Measurements from ENCODE around the gene MAMSTR.

Gene MAMSTR

DNA sequence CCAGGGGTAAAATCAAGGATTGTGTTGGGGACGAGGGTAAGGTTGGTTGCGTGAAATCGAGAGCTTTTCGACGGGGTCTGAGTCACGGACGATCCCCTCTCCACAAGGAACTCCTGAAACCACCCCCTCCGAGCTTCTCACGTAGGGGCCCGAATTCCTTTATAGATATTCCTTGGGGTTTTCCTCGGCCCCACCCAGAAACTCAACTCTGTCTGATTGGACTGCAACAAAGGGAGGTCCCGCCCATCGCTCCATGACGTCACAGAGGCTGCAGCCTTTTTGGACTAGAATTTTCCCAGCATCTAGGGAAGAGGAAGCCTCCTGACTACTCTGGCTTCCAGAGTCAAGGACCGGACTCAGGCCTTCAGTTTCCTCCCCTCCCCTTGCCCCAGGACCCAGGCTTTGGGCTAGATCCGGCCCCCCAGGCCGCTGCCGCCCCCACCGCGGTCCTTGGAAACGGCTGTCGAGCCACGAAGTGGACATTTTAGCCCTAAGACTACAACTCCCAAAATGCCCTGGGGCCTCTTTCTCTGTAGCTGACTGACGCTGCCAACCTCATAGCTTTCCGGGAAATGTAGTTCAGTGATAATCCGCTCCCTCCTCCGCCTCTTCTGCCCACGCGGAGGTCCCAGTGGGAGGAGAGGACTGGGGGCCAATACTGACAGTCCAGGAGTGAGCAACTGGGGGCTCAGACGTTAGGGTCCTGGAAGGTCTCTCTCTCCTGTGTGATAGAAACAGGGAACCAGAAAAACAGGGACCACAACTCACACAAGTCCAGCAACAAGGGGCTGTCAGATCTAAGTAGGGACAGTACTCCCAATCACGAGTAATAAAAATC lies 27.4 kb upstream of the MAMSTR start, which contains the start of gene IZUMO1:
Gene IZUMO1, minus strand, starts transcription at position 172 of the 838 bp plus-strand sequence. CDS start 1,050 bp downstream, outside the sequence.
- Histone ChIP-seq H3F3A (ENCODE audit: insufficient read depth, low read length) (no peaks in the 10 kb centered on the region), H3K4me1 (ENCODE audit: insufficient read depth, low read length, severe bottlenecking) (peaks cover 8% of the 10 kb centered on the region), H3K9ac (ENCODE audit: low read length) (no peak within 1 kb of the TSS; the same call in 1 of the 2 replicates), H3K9me2 (ENCODE audit: low read depth, low read length) (no peaks in the 10 kb centered on the region), H3K4me2 (ENCODE audit: low read length) (peak within 1 kb of the TSS; percentile 57), H3K79me2 (ENCODE audit: insufficient read depth, low read length) (no peaks in the 10 kb centered on the region), H3K27me3 (ENCODE audit: insufficient read depth, low read length) (0 out of 2 replicates have a peak, but pooled peaks cover 4% of the 10 kb centered on the region), H2AFZ (ENCODE audit: low read length) (no peak within 1 kb of the TSS), H3K27ac (ENCODE audit: low read depth, low read length, poor library complexity, severe bottlenecking) (no peak within 1 kb of the TSS), H3K36me3 (ENCODE audit: insufficient read depth, low read length) (no peaks in the 10 kb centered on the region), H3K9me3 (ENCODE audit: low read length) (no peaks in the 10 kb centered on the region), H3K4me3 (ENCODE audit: low read depth, low read length, poor library complexity, severe bottlenecking) (peak within 1 kb of the TSS; percentile 46), H4K20me1 (ENCODE audit: insufficient read depth, low read length) (no peaks in the 10 kb centered on the region)
- no peak for TF ChIP-seq EZH2 (IDR thresholded peaks at IDR 0.05; ENCODE audit: borderline replicate concordance, low read length)
- TF ChIP-seq, protein P1, sequence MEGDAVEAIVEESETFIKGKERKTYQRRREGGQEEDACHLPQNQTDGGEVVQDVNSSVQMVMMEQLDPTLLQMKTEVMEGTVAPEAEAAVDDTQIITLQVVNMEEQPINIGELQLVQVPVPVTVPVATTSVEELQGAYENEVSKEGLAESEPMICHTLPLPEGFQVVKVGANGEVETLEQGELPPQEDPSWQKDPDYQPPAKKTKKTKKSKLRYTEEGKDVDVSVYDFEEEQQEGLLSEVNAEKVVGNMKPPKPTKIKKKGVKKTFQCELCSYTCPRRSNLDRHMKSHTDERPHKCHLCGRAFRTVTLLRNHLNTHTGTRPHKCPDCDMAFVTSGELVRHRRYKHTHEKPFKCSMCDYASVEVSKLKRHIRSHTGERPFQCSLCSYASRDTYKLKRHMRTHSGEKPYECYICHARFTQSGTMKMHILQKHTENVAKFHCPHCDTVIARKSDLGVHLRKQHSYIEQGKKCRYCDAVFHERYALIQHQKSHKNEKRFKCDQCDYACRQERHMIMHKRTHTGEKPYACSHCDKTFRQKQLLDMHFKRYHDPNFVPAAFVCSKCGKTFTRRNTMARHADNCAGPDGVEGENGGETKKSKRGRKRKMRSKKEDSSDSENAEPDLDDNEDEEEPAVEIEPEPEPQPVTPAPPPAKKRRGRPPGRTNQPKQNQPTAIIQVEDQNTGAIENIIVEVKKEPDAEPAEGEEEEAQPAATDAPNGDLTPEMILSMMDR (IDR thresholded peaks at IDR 0.05; ENCODE audit: low read length): no peak

DNA sequence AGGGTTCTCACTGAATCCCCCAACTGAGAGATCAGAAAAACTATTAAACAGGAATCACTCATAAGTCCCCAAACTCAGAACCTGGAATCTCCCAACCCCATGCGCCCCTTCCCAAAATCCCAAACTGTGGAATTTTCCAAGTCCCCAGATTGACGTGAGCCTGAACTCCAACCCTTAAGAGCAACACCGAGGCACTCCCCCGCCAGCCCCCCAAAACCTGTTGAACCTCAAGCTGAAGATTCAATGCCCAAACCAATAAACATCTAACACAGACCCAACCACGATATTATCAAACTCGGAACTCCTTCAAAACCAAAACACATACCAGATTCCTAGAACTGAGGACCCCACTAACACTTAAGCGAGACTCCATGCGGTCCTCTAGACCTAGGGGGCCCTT lies 26.6 kb upstream of the MAMSTR start:
- H3K9me3 ChIP-seq (ENCODE audit: low read length): no peaks in the 10 kb centered on the region
- TF ChIP-seq, protein P1 (IDR thresholded peaks at IDR 0.05; ENCODE audit: low read length): no peak
- TF ChIP-seq EZH2 (IDR thresholded peaks at IDR 0.05; ENCODE audit: borderline replicate concordance, low read length): no peak
- no peaks in the 10 kb centered on the region for H3K36me3 ChIP-seq (ENCODE audit: insufficient read depth, low read length)
- no peak overlapping the region for H3K4me2 ChIP-seq (ENCODE audit: low read length)
- no peak overlapping the region for H3K4me3 ChIP-seq (ENCODE audit: low read depth, low read length, poor library complexity, severe bottlenecking)
- H3K4me1 ChIP-seq (ENCODE audit: insufficient read depth, low read length, severe bottlenecking): peaks cover 8% of the 10 kb centered on the region
- no peaks in the 10 kb centered on the region for H4K20me1 ChIP-seq (ENCODE audit: insufficient read depth, low read length)
- H3K27me3 ChIP-seq (ENCODE audit: insufficient read depth, low read length): 0 out of 2 replicates have a peak, but pooled peaks cover 4% of the 10 kb centered on the region
- no peak overlapping the region for H3K9ac ChIP-seq (ENCODE audit: low read length)
- H3F3A ChIP-seq (ENCODE audit: insufficient read depth, low read length): no peaks in the 10 kb centered on the region
- no peaks in the 10 kb centered on the region for H3K9me2 ChIP-seq (ENCODE audit: low read depth, low read length)
- no peaks in the 10 kb centered on the region for H3K79me2 ChIP-seq (ENCODE audit: insufficient read depth, low read length)
- no peak overlapping the region for H2AFZ ChIP-seq (ENCODE audit: low read length)
- H3K27ac ChIP-seq (ENCODE audit: low read depth, low read length, poor library complexity, severe bottlenecking): no peak overlapping the region

DNA sequence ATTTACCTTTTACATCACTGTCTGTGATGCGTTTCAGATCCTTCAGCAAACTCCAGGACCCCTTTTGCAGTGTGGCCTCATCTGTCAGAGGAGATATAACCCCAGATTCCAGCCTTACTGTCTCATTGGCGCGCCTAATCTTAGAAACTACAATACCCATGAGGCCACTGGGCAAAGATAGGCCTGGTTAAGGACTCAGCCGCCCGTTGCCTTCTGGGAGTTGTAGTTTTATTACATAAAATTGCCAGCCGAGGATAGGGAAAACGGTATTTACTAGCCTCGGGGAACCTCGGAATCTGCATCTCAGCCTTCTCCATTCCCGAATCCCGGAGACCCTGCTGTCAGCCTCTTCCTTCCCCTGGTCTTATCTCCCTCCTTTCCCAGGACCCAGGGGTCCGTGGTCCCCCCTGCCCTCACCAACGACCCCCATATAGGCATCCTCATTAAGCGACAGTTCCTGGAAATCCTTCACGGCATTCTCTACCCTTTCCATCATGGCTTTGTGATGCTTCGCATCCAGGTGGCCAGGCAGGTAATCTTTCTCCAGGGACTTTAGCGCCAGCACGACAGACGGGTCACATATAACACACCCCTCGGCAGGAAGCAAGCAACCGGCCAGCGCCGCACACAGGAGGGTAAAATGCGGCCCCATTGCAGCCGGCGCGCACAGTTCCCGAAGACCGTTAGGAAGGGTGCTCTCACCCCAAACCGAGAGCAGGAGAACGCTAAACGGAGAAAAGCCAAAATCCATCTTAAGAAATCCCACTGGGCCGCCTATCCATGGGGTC lies 25.9 kb upstream of the MAMSTR start:
- no peaks in the 10 kb centered on the region for H3F3A ChIP-seq (ENCODE audit: insufficient read depth, low read length)
- H3K9me2 ChIP-seq (ENCODE audit: low read depth, low read length): no peaks in the 10 kb centered on the region
- no peak overlapping the region for H3K4me3 ChIP-seq (ENCODE audit: low read depth, low read length, poor library complexity, severe bottlenecking)
- H3K36me3 ChIP-seq (ENCODE audit: insufficient read depth, low read length): no peaks in the 10 kb centered on the region
- H3K4me2 ChIP-seq (ENCODE audit: low read length): no peak overlapping the region
- H3K9me3 ChIP-seq (ENCODE audit: low read length): no peaks in the 10 kb centered on the region
- 0 out of 2 replicates have a peak, but pooled peaks cover 4% of the 10 kb centered on the region for H3K27me3 ChIP-seq (ENCODE audit: insufficient read depth, low read length)
- peaks cover 8% of the 10 kb centered on the region for H3K4me1 ChIP-seq (ENCODE audit: insufficient read depth, low read length, severe bottlenecking)
- H2AFZ ChIP-seq (ENCODE audit: low read length): no peak overlapping the region
- no peaks in the 10 kb centered on the region for H4K20me1 ChIP-seq (ENCODE audit: insufficient read depth, low read length)
- TF ChIP-seq, protein P1 (IDR thresholded peaks at IDR 0.05; ENCODE audit: low read length): no peak
- no peak for TF ChIP-seq EZH2 (IDR thresholded peaks at IDR 0.05; ENCODE audit: borderline replicate concordance, low read length)
- H3K27ac ChIP-seq (ENCODE audit: low read depth, low read length, poor library complexity, severe bottlenecking): no peak overlapping the region
- H3K79me2 ChIP-seq (ENCODE audit: insufficient read depth, low read length): no peaks in the 10 kb centered on the region
- no peak overlapping the region for H3K9ac ChIP-seq (ENCODE audit: low read length)
